A673 (cell line): Measurements from ENCODE around the gene MMP14.

ENCODE experiments used
- CTCF ChIP-seq: fragments of 300-800, 200-600 bp; sonication (generic); conservative IDR thresholded peaks from 2 replicates; pipeline ENCODE4 v1.5.1; 2017; ENCODE audit warnings: low read depth, mild to moderate bottlenecking, antibody characterized with exemption, low read length, moderate library complexity, mixed read lengths
- EZH2 ChIP-seq: fragments of 200-600 bp; sonication (generic); IDR thresholded peaks from 2 replicates; pipeline ENCODE4 v1.6.1; 2017; ENCODE audit warnings: borderline replicate concordance, low read depth, mild to moderate bottlenecking, mixed read lengths, antibody characterized with exemption, low read length; ENCODE audit not compliant: poor library complexity, severe bottlenecking

- no peak for TF ChIP-seq CTCF
- TF ChIP-seq EZH2 = no peak
Observed at GRCh38 chr14:22797017-22797917, 39.1 kb upstream of the MMP14 start.
